ENCODE results near the gene GAN.

GRCh38 chr16:81399909-81400308, 85.1 kb downstream of the GAN start:
- TF ChIP-seq CTCF (IDR thresholded peaks at IDR 0.05) = no peak
- no peak for TF ChIP-seq EP300 (IDR thresholded peaks at IDR 0.05)
